Endothelial cell of umbilical vein (primary cell): Measurements from ENCODE around the gene SYNE1. TPM values are rescaled to one million over a fixed set of nuclear protein-coding genes. Genes with fewer than 3 reads are reported as not detected.

ENCODE experiments used
- Bru-seq: library from RNA; stranded (reverse); fragments of 400-500 nt; gene quantifications from one replicate; lab custom pipeline; 2021; lab: Mats Ljungman, UMichigan
- BruChase-seq, 2 experiments: library from RNA; stranded (reverse); fragments of 400-500 nt; gene quantifications; one replicate each; lab custom pipeline; 2021; lab: Mats Ljungman, UMichigan
- BruUV-seq: library from RNA; stranded (reverse); fragments of 400-500 nt; replicated peaks from 2 replicates; lab custom pipeline; 2021; lab: Mats Ljungman, UMichigan
- CTCF ChIA-PET: fragments of 300-600, 350-600 bp; sonication (Branson Sonifier 250); formaldehyde crosslinking; loops from one replicate; lab custom pipeline; 2021; ENCODE audit warnings: antibody characterized with exemption, inconsistent platforms; lab: Charles Lee
- POLR2A ChIA-PET: fragments of 300-600, 350-600 bp; sonication (Branson Sonifier 250); formaldehyde crosslinking; loops from one replicate; lab custom pipeline; 2021; ENCODE audit warnings: antibody characterized with exemption, inconsistent platforms; lab: Charles Lee
- DNase-seq: peaks from one replicate; pipeline ENCODE4 v3.0.0-alpha.2; 2011; ENCODE audit warnings: low read depth, low spot score
- FAIRE-seq: peaks from 2 replicates; lab custom pipeline; 2011; peaks lifted over from hg19 to GRCh38; lab: Jason Lieb, UNC
- H2AFZ ChIP-seq: 2 replicates; pipeline ENCODE4 v1.6.0; 2012; ENCODE audit warnings: low read depth, low read length, control low read depth, inconsistent platforms
- H3K27ac ChIP-seq: 2 replicates; pipeline ENCODE4 v1.5.1; 2011; ENCODE audit warnings: low read depth, mild to moderate bottlenecking, control low read depth, low read length, moderate library complexity; ENCODE audit not compliant: insufficient read depth
- H3K27me3 ChIP-seq, 2 experiments: 2 replicates each; pipeline versions ENCODE4 v1.6.0 to v1.6.1; 2011; ENCODE audit warnings: low read length in 2 of 2, mixed read lengths in 1 of 2; ENCODE audit not compliant: control insufficient read depth in 2 of 2, insufficient read depth in 2 of 2
- H3K36me3 ChIP-seq, 2 experiments: 2 replicates in 1 of 2; 3 replicates in 1 of 2; pipeline ENCODE4 v1.5.1; 2011; ENCODE audit warnings: low read length in 2 of 2, mild to moderate bottlenecking in 1 of 2, moderate library complexity in 1 of 2; ENCODE audit not compliant: control insufficient read depth in 2 of 2, insufficient read depth in 2 of 2; ENCODE audit errors: extremely low read depth in 1 of 2
- H3K4me1 ChIP-seq: 3 replicates; pipeline ENCODE4 v1.5.1; 2011; ENCODE audit warnings: mild to moderate bottlenecking, low read length; ENCODE audit not compliant: control insufficient read depth, insufficient read depth; ENCODE audit errors: extremely low read depth
- H3K4me2 ChIP-seq: 2 replicates; pipeline ENCODE4 v1.6.1; 2011; ENCODE audit warnings: low read length, control low read depth, mixed read lengths; ENCODE audit not compliant: insufficient read depth
- H3K4me3 ChIP-seq, 3 experiments: fragments of 200-600 bp in 1 of 3; sonication (generic), shearing (Covaris generic) in 1 of 3; replicated peaks in 1 of 3; 2 replicates each; pipeline ENCODE4 v1.5.1; 2011 to 2016; ENCODE audit warnings: control low read depth in 3 of 3, low read length in 3 of 3, mild to moderate bottlenecking in 2 of 3, inconsistent platforms in 1 of 3, low read depth in 1 of 3, moderate library complexity in 1 of 3; ENCODE audit not compliant: insufficient read depth in 1 of 3
- H3K79me2 ChIP-seq: 2 replicates; pipeline ENCODE4 v1.6.0; 2012; ENCODE audit warnings: low read length, inconsistent platforms; ENCODE audit not compliant: control insufficient read depth, insufficient read depth
- H3K9ac ChIP-seq: replicated peaks from 2 replicates; pipeline ENCODE3; 2011; ENCODE audit warnings: low read length, control low read depth; ENCODE audit not compliant: insufficient read depth; ENCODE audit errors: extremely low read depth
- H3K9me1 ChIP-seq: replicated peaks from 3 replicates; pipeline ENCODE4 v1.6.0; 2011; ENCODE audit warnings: mild to moderate bottlenecking, low read length; ENCODE audit not compliant: control insufficient read depth, insufficient read depth; ENCODE audit errors: extremely low read depth
- H3K9me3 ChIP-seq: replicated peaks from 2 replicates; pipeline ENCODE4 v1.5.1; 2012; ENCODE audit warnings: low read length, inconsistent platforms; ENCODE audit not compliant: control insufficient read depth, insufficient read depth
- H4K20me1 ChIP-seq: replicated peaks from 2 replicates; pipeline ENCODE3; 2011; ENCODE audit warnings: mild to moderate bottlenecking, low read length; ENCODE audit not compliant: control insufficient read depth, insufficient read depth; ENCODE audit errors: extremely low read depth
- EZH2 ChIP-seq: IDR thresholded peaks from 2 replicates; pipeline ENCODE4 v1.6.1; 2012; ENCODE audit warnings: borderline replicate concordance, low read depth, mild to moderate bottlenecking, moderate library complexity, low read length, inconsistent platforms; ENCODE audit not compliant: severe bottlenecking
- FOS ChIP-seq: IDR thresholded peaks from 2 replicates; pipeline ENCODE4 v1.6.1; 2011; ENCODE audit warnings: mild to moderate bottlenecking, low read length, moderate library complexity, borderline replicate concordance; ENCODE audit not compliant: insufficient read depth
- GATA2 ChIP-seq: IDR thresholded peaks from 2 replicates; pipeline ENCODE4 v1.7.0; 2011; ENCODE audit warnings: low read depth, mild to moderate bottlenecking, moderate library complexity, mixed read lengths, low read length; ENCODE audit not compliant: insufficient read length, insufficient read depth
- MYC ChIP-seq: IDR thresholded peaks from one replicate; pipeline ENCODE4 v1.6.1; 2011; ENCODE audit warnings: mild to moderate bottlenecking, low read depth, low read length
- POLR2A ChIP-seq: IDR thresholded peaks from 2 replicates; pipeline ENCODE4 v1.6.1; 2012; ENCODE audit warnings: low read depth, mild to moderate bottlenecking, control low read depth, low read length
- dilution Hi-C: fragments of 300-500 bp; cut with MboI; formaldehyde crosslinking; loops from one replicate; pipeline ENCODE4 v1.15.0; 2019; ENCODE audit warnings: low sequenced_read_pairs; ENCODE audit not compliant: extremely low pct_ligation_motif_present
- intact Hi-C: fragments of 100-400 bp; cut with micrococcal nuclease; formaldehyde crosslinking; loops from one replicate; pipeline ENCODE4 v1.10.0; 2022
- long read RNA-seq: library from polyadenylated mRNA; stranded (forward); transcript quantifications from one replicate; pipeline ENCODE4 v2.0.0, GENCODE V29; 2021
- polyA minus RNA-seq, 3 experiments: library from RNA; depleted of rRNA, polyadenylated mRNA; stranded (reverse); fragments of >200 nt; gene quantifications; 1 replicate in 1 of 3; 2 replicates in 2 of 3; pipeline ENCODE4 v1.2.3, GENCODE V29; 2011
- polyA plus RNA-seq, 4 experiments: library from polyadenylated mRNA; depleted of rRNA in 3 of 4; stranded (reverse) in 3 of 4; unstranded in 1 of 4; fragments of >200 nt; gene quantifications; 2 replicates each; pipeline versions ENCODE4 v1.2.1 to v1.2.3, GENCODE V29; 2011 to 2012; ENCODE audit warnings: missing spikeins in 1 of 4
- total RNA-seq: library from RNA; stranded (reverse); gene quantifications from 2 replicates; pipeline ENCODE4 v1.2.3, GENCODE V29; 2021
- TF ChIP-seq, protein P1 (sequence below): IDR thresholded peaks from 2 replicates; pipeline ENCODE4 v1.6.1; 2011; ENCODE audit not compliant: insufficient read depth, insufficient read length
- TF ChIP-seq, protein P2 (sequence below), 2 donors: IDR thresholded peaks; 1 replicate in 1 of 2; 2 replicates in 1 of 2; pipeline ENCODE4 v1.5.1; 2011; ENCODE audit warnings: low read length in 2 of 2, mild to moderate bottlenecking in 2 of 2, moderate library complexity in 2 of 2, control low read depth in 1 of 2, inconsistent platforms in 1 of 2, low read depth in 1 of 2; ENCODE audit not compliant: insufficient read depth in 1 of 2; ENCODE audit errors: extremely low read depth in 1 of 2

Gene SYNE1, protein sequence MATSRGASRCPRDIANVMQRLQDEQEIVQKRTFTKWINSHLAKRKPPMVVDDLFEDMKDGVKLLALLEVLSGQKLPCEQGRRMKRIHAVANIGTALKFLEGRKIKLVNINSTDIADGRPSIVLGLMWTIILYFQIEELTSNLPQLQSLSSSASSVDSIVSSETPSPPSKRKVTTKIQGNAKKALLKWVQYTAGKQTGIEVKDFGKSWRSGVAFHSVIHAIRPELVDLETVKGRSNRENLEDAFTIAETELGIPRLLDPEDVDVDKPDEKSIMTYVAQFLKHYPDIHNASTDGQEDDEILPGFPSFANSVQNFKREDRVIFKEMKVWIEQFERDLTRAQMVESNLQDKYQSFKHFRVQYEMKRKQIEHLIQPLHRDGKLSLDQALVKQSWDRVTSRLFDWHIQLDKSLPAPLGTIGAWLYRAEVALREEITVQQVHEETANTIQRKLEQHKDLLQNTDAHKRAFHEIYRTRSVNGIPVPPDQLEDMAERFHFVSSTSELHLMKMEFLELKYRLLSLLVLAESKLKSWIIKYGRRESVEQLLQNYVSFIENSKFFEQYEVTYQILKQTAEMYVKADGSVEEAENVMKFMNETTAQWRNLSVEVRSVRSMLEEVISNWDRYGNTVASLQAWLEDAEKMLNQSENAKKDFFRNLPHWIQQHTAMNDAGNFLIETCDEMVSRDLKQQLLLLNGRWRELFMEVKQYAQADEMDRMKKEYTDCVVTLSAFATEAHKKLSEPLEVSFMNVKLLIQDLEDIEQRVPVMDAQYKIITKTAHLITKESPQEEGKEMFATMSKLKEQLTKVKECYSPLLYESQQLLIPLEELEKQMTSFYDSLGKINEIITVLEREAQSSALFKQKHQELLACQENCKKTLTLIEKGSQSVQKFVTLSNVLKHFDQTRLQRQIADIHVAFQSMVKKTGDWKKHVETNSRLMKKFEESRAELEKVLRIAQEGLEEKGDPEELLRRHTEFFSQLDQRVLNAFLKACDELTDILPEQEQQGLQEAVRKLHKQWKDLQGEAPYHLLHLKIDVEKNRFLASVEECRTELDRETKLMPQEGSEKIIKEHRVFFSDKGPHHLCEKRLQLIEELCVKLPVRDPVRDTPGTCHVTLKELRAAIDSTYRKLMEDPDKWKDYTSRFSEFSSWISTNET (N-terminal part only)
- total RNA-seq (43.6 and 52.3 TPM in 2 replicates), polyA plus RNA-seq (26.5 and 27.0 TPM in 2 replicates), polyA minus RNA-seq (151 and 182 TPM in 2 replicates), Bru-seq, nascent RNA (percentile 53 among the genes with signal in this experiment), BruChase-seq, experiment 1, labeled RNA remaining after a 6-hour chase (percentile 49 among the genes with signal in this experiment), BruChase-seq, experiment 2, labeled RNA remaining after a 2-hour chase (percentile 45 among the genes with signal in this experiment)
- polyA plus RNA-seq (2011; cell fraction: cytosol; rRNA removed) = 22.0 and 23.2 TPM in 2 replicates
- polyA plus RNA-seq (2011; cell fraction: nucleus; rRNA removed) = 65.8 and 73.1 TPM in 2 replicates
- 16.1 and 20.0 TPM in 2 replicates for polyA plus RNA-seq (2012)
- polyA minus RNA-seq (2011; cell fraction: cytosol; rRNA and poly(A)+ RNA removed) = 1.1 TPM
- 169 and 173 TPM in 2 replicates for polyA minus RNA-seq (2011; cell fraction: nucleus; rRNA and poly(A)+ RNA removed)
- long read RNA-seq, partial matches to known transcripts = 6 of 12 reads
- long read RNA-seq, other reads (novel, unspliced or antisense) = 4 of 12 reads

DNA sequence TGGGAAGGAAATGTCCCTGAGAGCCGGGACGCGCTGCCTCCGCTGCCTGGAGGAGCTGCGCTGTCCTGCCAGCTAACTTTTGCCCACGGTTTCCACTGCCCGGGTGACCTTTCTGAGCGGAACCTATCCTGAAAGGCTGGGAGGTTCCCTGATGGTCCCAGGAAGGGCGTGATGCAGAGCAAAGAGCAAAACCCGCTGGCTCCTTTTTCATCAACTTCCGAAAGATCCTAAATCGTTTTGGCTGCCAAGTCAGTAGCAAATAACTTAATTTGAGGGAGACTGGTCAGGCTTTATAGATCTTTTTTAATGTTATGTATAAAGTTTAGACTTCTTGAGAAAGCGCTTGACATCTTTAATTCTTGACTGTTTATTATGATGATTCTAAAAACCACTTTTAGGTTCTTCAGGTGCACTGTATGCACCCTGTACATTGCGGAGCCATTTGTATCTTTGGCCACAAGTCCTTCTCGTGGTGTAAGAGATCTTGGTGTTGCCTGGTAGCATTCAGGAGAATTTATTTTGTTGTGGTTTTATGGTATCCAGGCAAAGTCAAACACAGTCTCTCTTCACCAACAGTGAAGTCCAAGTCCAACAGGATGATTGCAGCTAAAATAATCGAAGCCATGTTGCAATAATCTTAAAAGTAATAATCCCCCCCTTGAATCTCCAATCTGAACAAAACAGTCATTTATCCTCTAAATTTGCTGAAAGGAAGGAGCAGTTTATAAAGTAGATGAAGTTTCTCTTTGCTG lies at the start of gene SYNE1:
SYNE1 (minus strand) TSS at position 67 of the 752 bp plus-strand sequence. CDS start 9,031 bp downstream, outside the sequence.
- no TSS peak for BruUV-seq
- Histone ChIP-seq H3K79me2 (no peaks in the 10 kb centered on the region), H3K4me2 (peak within 1 kb of the TSS; percentile 81), H3K36me3 (no peaks in the 10 kb centered on the region), H3K9me1 (no peaks in the 10 kb centered on the region), H3K4me1 (peaks cover 10% of the 10 kb centered on the region), H3K4me3 (peak within 1 kb of the TSS; percentile 36 to 50 (median 40)), H4K20me1 (no peaks in the 10 kb centered on the region), H3K9me3 (no peaks in the 10 kb centered on the region), H2AFZ (peak within 1 kb of the TSS; percentile 45), H3K9ac (no peak within 1 kb of the TSS), H3K27me3 (peaks cover 4 to 8% of the 10 kb centered on the region in 2 experiments), H3K27ac (no peak within 1 kb of the TSS)
- CTCF ChIA-PET = interaction anchor here (1.2 to 1.6 kb wide), 3 partner anchors 60 to 86 kb away, joined by 3 to 4 read pairs (median 3); partner anchors contain the start of gene MYCT1
- no peak for DNase-seq
- dilution Hi-C loops (no loop called here), intact Hi-C loops (loop anchor here (2.0 kb wide), 1 partner anchor 59 kb away; the partner anchor contains the start of gene MYCT1)
- TF ChIP-seq, protein P1, sequence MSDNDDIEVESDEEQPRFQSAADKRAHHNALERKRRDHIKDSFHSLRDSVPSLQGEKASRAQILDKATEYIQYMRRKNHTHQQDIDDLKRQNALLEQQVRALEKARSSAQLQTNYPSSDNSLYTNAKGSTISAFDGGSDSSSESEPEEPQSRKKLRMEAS = no peak
- no peak for TF ChIP-seq EZH2
- no peak for TF ChIP-seq MYC
- TF ChIP-seq FOS = no peak
- TF ChIP-seq, protein P2, sequence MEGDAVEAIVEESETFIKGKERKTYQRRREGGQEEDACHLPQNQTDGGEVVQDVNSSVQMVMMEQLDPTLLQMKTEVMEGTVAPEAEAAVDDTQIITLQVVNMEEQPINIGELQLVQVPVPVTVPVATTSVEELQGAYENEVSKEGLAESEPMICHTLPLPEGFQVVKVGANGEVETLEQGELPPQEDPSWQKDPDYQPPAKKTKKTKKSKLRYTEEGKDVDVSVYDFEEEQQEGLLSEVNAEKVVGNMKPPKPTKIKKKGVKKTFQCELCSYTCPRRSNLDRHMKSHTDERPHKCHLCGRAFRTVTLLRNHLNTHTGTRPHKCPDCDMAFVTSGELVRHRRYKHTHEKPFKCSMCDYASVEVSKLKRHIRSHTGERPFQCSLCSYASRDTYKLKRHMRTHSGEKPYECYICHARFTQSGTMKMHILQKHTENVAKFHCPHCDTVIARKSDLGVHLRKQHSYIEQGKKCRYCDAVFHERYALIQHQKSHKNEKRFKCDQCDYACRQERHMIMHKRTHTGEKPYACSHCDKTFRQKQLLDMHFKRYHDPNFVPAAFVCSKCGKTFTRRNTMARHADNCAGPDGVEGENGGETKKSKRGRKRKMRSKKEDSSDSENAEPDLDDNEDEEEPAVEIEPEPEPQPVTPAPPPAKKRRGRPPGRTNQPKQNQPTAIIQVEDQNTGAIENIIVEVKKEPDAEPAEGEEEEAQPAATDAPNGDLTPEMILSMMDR (IDR thresholded peaks at IDR 0.05; ENCODE audit: extremely low read depth in 1 of 2, insufficient read depth in 1 of 2, low read depth in 1 of 2, low read length in 2 of 2) = no peak
- no peak for TF ChIP-seq GATA2
- no peak for TF ChIP-seq POLR2A
- POLR2A ChIA-PET = interaction anchor here (0.6 kb wide), 1 partner anchor 373 kb away, joined by 5 read pairs; no protein-coding TSS in a partner anchor
- no peak for FAIRE-seq
